Neuron (in vitro differentiated cells): ENCODE measurements around the gene SMYD3.
"Not testable (repeated sequence)": the region's sequence is repeated elsewhere in the genome, so short reads cannot be mapped to it uniquely, and the experiment has no call there.

Experiments
- H2AFZ ChIP-seq: one replicate; pipeline ENCODE4 v1.6.1; 2013; ENCODE audit warnings: low read depth, mild to moderate bottlenecking, inconsistent platforms, low read length, moderate library complexity
- H3K27me3 ChIP-seq: one replicate; pipeline ENCODE4 v1.6.1; 2013; ENCODE audit warnings: low read length; ENCODE audit not compliant: insufficient read depth
- H3K36me3 ChIP-seq: one replicate; pipeline ENCODE4 v1.6.1; 2013; ENCODE audit warnings: low read length; ENCODE audit not compliant: insufficient read depth
- H3K4me1 ChIP-seq: one replicate; pipeline ENCODE4 v1.6.1; 2013; ENCODE audit warnings: low read length; ENCODE audit not compliant: insufficient read depth
- H3K4me3 ChIP-seq: 2 replicates; pipeline ENCODE4 v1.5.1; 2013; ENCODE audit warnings: mild to moderate bottlenecking, low read length, moderate library complexity
- H3K9me3 ChIP-seq: one replicate; pipeline ENCODE4 v1.6.1; 2013; ENCODE audit warnings: low read length

Gene SMYD3

DNA sequence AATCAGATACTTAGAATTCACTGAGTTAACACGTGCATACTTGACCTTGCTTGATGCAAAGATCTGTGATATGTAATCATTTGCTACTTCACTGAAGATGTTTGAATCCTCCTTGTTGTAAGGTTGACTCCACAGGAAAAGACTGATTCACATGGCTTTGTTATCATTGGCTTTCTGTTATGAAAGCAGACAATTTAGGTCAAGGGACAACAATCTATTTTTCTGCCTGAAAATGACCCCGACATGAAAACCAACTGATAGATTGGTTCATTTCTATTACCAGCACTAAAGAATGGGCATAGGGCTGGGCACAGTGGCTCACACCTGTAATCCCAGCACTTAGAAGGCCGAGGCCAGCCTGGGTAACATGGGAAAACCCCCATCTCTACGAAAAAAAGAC is 546.9 kb downstream of the SMYD3 start:
- Histone ChIP-seq H2AFZ (no peak overlapping the region), H3K4me1 (no peaks in the 10 kb centered on the region), H3K27me3 (no peaks in the 10 kb centered on the region), H3K9me3 (no peaks in the 10 kb centered on the region), H3K4me3 (no peak overlapping the region), H3K36me3 (no peaks in the 10 kb centered on the region)

DNA sequence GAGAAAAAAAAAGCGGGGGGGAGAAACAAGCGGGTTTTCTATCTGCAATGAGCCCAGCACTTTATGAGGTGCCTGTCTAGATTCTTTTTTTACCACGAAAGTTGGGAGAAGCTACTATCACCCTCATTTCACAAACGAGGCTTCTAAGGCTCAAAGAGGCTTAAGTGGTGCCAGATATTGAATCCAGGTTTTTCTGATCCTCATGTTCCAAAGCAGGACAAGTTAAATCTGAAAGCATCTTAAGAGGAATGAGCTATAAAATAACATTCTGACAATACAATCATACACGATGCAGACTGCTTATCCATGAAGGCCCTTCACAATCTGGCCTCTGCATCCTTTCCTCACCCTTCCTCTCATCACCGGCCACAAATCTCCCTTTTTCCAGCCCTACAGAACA is 549.1 kb downstream of the SMYD3 start:
- Histone ChIP-seq H3K4me1 (no peaks in the 10 kb centered on the region), H2AFZ (no peak overlapping the region), H3K36me3 (no peaks in the 10 kb centered on the region), H3K4me3 (no peak overlapping the region), H3K27me3 (no peaks in the 10 kb centered on the region), H3K9me3 (no peaks in the 10 kb centered on the region)

- no peak overlapping the region for H3K4me3 ChIP-seq
- H3K4me1 ChIP-seq: no peaks in the 10 kb centered on the region
- no peaks in the 10 kb centered on the region for H3K27me3 ChIP-seq
- no peaks in the 10 kb centered on the region for H3K9me3 ChIP-seq
- H3K36me3 ChIP-seq: no peaks in the 10 kb centered on the region
- H2AFZ ChIP-seq: no peak overlapping the region
These were observed 549.7 kb downstream of the SMYD3 start for GRCh38 chr1:245957427-245957826.

- H3K4me3 ChIP-seq: no peak overlapping the region
- no peaks in the 10 kb centered on the region for H3K9me3 ChIP-seq
- no peaks in the 10 kb centered on the region for H3K4me1 ChIP-seq
- H2AFZ ChIP-seq: no peak overlapping the region
- H3K36me3 ChIP-seq: no peaks in the 10 kb centered on the region
- H3K27me3 ChIP-seq: no peaks in the 10 kb centered on the region
These were observed 550.9 kb downstream of the SMYD3 start for GRCh38 chr1:245956225-245956624.

- H2AFZ ChIP-seq: no peak overlapping the region
- no peaks in the 10 kb centered on the region for H3K36me3 ChIP-seq
- no peak overlapping the region for H3K4me3 ChIP-seq
- H3K4me1 ChIP-seq: no peaks in the 10 kb centered on the region
- H3K27me3 ChIP-seq: no peaks in the 10 kb centered on the region
- no peaks in the 10 kb centered on the region for H3K9me3 ChIP-seq
These were observed 553.0 kb downstream of the SMYD3 start for GRCh38 chr1:245953876-245954660.

- H3K4me1 ChIP-seq: no peaks in the 10 kb centered on the region
- H3K4me3 ChIP-seq: no peak overlapping the region
- H3K36me3 ChIP-seq: no peaks in the 10 kb centered on the region
- no peaks in the 10 kb centered on the region for H3K9me3 ChIP-seq
- H2AFZ ChIP-seq: no peak overlapping the region
- H3K27me3 ChIP-seq: no peaks in the 10 kb centered on the region
These were observed 554.6 kb downstream of the SMYD3 start for GRCh38 chr1:245952383-245953026.

DNA sequence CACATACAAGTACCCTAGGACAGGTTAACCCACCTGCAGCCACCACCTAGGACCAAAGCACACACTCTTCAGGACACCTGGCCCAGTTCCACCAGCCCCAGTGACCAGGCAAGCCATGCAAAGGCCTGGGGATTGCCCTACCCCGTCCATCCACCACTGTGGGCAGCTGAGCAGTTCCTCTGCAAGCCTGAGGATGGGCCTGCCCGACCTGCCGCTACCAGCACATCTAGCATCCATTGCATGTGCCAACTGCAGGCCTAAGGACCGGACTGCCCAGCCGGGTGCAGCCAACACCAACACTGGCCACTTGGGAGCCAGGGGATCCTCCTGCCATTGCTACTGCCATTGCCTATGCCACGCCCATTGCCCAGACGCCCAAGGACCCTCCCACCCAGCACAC is 558.3 kb downstream of the SMYD3 start:
- Histone ChIP-seq H3K4me1 (no peaks in the 10 kb centered on the region), H3K9me3 (no peaks in the 10 kb centered on the region), H3K27me3 (no peaks in the 10 kb centered on the region), H3K36me3 (no peaks in the 10 kb centered on the region), H2AFZ (no peak overlapping the region), H3K4me3 (no peak overlapping the region)

GRCh38 chr1:245946905-245947304 is 560.2 kb downstream of the SMYD3 start:
- Histone ChIP-seq H3K9me3 (no peaks in the 10 kb centered on the region), H3K27me3 (no peaks in the 10 kb centered on the region), H2AFZ (peak overlapping the region; percentile 1), H3K4me1 (no peaks in the 10 kb centered on the region), H3K36me3 (no peaks in the 10 kb centered on the region), H3K4me3 (no peak overlapping the region)

- not testable (repeated sequence) for H3K4me3 ChIP-seq, H3K9me3 ChIP-seq, H3K27me3 ChIP-seq, H2AFZ ChIP-seq, H3K4me1 ChIP-seq, H3K36me3 ChIP-seq
These were observed 561.9 kb downstream of the SMYD3 start for GRCh38 chr1:245945136-245945535.

DNA sequence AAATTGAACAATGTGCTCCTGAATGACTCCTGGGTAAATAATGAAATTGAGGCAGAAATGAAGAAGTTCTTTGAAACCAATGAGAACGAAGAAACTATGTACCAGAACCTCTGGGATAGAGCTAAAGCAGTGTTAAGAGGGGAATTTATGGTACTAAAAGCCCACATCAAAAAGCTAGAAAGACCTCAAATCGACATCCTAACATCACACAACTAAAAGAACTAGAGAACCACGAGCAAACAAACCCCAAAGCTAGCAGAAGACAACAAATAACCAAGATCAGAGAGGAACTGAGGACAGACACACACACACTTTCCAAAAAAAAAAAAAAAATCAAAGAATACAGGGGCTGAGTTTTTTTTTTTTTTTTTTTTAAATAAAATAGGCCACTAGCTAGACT is 564.2 kb downstream of the SMYD3 start:
- no peaks in the 10 kb centered on the region for H3K4me1 ChIP-seq
- H3K27me3 ChIP-seq: no peaks in the 10 kb centered on the region
- H3K9me3 ChIP-seq: no peaks in the 10 kb centered on the region
- H3K4me3 ChIP-seq: no peak overlapping the region
- H3K36me3 ChIP-seq: no peaks in the 10 kb centered on the region
- no peak overlapping the region for H2AFZ ChIP-seq

DNA sequence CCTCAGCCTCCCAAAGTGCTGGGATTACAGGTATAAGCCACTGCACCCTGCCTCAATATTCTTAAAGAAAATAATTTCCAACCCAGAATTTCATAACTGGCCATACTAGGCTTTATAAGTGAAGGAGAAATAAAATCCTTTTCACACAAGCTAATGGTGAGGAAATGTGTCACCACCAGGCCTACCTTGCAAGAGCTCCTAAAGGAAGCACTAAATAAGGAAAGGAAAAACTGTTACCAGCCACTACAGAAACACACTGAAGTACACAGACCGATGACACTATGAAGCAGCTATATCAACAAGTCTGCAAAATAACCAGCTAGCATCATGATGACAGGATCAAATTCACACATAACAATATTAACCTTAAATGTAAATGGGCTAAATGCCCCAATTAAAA is 565.3 kb downstream of the SMYD3 start:
- not testable (repeated sequence) for H3K9me3 ChIP-seq, H3K4me1 ChIP-seq, H3K4me3 ChIP-seq

GRCh38 chr1:245939756-245940345 is 567.2 kb downstream of the SMYD3 start:
- no peak overlapping the region for H3K4me3 ChIP-seq
- H3K27me3 ChIP-seq: no peaks in the 10 kb centered on the region
- H2AFZ ChIP-seq: no peak overlapping the region
- H3K9me3 ChIP-seq: no peaks in the 10 kb centered on the region
- no peaks in the 10 kb centered on the region for H3K36me3 ChIP-seq
- H3K4me1 ChIP-seq: no peaks in the 10 kb centered on the region

More for the DNA sequence above, 565.3 kb downstream of the SMYD3 start:
- H3K36me3 ChIP-seq, H2AFZ ChIP-seq, H3K27me3 ChIP-seq: not testable (repeated sequence)

DNA sequence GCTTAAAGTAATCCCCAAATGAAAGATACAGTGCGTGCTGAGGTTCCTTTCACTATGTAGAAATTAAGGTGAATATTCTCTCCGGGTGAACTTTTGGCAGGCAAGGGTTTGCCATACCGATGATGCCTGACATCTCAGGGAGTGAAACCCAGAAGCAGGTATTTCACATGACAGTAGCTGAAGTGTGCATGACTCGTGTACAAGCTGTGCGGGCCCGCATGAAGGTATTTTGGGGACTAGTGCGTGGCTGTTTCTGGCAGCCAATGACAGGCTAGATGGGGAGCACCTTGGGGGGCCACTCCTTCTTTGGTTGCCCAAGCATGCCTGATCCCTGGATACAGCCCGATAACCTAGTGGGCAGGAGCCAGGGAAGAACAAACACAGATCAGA is 569.0 kb downstream of the SMYD3 start:
- Histone ChIP-seq H3K36me3 (no peaks in the 10 kb centered on the region), H3K27me3 (no peaks in the 10 kb centered on the region), H2AFZ (no peak overlapping the region), H3K4me1 (no peaks in the 10 kb centered on the region), H3K4me3 (no peak overlapping the region), H3K9me3 (no peaks in the 10 kb centered on the region)
